HG03103 (cell line): ENCODE results near the gene TIMM29.

ENCODE experiments used
- ATAC-seq: cut with Tn5 transposase; IDR thresholded peaks from one replicate; pipeline ENCODE4 v1.9.1; 2021; ENCODE audit warnings: low read depth; ENCODE audit not compliant: unreplicated experiment

Gene TIMM29

DNA sequence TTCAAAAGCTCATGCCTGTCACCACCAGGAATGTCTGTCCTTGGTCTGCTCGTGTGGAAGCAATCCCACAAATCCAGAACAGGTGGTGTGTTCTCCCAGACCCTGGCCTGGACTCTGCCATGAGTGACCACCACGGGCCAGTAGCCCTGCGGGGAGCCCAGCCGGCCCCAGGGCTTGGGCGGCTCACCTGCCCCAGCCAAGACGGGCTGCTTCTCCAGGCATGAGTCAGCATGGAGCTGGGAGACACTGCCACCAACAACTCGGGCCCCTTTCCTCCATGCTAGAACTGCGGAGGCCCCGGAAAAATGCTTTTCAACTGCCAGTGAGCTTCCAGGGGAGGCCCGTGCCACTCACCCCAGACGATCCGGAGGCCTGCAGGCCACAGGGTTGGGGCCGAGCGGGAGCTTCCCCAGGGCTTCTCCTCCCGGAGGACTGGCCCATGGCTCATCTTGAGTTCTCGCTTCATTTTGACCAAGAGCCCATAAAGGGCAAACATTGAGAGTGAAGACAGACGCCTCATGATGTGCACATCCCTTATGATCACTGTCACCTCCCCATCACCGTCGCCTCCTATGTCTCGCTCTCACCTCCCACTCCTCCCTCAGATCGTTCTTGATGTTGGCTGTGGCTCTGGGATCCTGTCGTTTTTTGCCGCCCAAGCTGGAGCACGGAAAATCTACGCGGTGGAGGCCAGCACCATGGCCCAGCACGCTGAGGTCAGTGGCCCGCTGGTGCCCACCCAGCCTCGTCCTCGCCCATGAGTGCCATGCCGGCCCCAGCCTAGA is 16.8 kb upstream of the TIMM29 start:
- no peak for ATAC-seq

DNA sequence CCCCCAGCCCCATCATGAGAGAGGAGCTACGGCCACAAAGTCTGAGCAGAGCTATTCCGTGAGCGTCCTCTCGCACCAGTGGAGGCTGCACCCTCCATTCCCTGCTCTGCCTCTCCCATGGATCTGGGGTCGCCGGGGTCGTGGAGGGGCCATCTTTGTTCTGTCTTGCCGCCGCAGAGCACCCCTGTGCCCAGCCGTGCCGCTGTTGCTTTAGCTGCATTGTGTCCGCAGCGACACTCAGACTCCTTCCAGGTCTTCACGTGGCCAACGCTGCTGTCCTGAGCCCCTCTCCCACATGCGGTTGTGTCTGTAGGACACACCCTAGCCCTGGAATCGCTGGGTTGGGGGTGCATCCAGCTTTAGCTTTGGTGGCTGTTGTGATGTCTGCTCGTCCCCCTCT is 16.0 kb upstream of the TIMM29 start:
- ATAC-seq, result no peak

DNA sequence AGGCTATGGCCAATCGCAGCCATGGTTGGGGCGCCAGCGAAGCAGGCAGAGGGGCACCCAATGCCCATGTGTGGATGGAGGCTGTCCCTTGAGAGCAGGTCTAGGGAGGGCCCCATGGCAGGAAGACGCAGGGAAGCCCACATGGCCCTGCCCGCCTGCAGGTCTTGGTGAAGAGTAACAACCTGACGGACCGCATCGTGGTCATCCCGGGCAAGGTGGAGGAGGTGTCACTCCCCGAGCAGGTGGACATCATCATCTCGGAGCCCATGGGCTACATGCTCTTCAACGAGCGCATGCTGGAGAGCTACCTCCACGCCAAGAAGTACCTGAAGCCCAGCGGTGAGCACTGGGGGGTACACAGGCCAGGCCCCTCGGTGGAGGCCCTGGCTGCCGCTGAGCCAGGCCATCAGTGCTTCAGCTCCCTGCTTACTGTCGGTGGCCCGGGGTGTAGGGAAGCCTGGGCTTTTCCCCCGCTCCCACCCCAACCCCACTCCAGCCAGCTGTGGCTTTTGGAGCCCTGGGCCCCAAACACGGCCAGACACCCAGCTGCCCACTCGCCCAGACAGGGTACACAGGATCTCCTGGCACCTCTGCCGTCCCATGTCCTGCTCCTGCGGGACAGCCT is 14.8 kb upstream of the TIMM29 start:
- no peak for ATAC-seq

DNA sequence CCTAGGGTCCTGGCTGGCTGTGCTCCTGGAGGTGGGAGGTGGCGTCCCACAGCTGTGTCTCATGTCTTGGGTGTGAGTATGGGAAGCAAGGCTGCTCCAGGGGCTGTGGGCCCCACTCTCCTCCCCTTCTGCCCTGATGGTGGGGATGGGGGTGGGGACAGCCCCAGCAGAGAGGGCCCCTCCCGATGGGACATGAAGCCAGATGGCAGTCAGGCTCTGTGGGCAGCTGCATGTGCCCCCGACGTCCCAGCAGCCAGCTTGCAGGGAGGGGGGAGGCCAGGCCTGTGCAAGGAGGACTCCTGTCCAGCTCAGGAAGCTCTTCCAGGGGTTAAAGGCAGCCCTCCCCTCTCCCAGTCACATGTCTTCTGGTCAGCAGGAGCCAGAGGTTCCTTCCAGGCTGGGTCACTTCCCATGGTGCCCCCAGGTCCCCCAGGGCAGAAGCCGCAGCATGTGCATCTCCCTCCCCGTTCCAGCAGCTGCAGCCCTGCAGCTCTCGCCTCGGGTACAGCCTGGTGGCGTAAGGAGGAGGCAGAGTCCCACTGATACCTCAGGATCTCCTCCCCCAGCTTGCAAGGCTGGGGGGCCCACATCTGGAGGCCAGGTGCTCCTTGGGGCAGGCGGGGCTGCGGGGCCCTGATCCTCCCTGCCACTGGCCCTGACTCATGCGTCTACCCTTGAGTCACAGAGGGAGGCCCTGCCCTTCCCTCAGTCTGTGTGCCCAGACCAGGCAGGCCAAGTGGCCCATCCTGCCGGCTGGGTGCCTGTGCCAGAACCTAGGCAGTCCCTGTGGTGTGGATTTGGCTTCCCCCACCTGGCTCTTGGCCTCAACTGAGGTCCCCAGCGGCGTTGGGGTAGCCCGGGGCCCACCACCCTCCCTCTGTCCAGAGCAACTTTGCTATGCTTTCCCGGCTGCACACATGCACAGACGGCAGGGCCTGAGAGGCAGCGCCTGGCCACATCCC is 13.2 kb upstream of the TIMM29 start:
- no peak for ATAC-seq

DNA sequence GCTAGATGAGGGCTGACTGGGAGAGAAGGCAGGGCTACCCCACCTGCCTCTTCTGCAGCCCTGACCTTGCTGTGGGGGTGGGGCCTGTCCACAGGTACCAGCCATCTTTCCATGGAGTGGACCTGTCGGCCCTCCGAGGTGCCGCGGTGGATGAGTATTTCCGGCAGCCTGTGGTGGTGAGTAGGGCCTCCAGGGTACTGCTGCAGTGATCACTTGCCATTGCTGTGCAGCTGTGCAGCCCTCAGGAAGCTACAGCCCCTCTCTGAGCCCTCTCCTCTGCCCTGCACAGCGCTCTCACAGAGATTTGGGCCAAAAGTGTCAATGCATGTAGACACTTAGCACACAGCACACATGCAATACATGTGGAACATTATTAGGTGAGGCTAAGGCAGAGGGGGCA is 12.0 kb upstream of the TIMM29 start:
- ATAC-seq, result no peak

DNA sequence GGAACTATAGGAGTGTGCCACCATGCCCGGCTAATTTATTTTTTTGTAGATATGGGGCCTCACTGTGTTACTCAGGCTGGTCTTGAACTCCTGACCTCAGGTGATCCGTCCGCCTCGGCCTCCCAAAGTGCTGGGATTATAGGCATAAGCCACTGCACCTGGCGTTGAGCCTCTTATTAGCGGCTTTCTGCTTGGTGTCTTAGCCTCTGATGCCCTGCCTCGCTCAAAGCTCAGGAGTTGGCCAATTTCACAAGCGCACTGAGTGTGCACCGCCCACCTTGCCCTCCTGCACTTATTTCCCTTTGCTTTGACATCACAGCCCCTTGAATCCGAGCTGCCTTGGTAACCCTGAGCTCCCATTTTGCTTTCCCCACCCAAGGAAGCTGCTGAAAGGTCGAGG is 10.3 kb upstream of the TIMM29 start:
- ATAC-seq, result no peak

DNA sequence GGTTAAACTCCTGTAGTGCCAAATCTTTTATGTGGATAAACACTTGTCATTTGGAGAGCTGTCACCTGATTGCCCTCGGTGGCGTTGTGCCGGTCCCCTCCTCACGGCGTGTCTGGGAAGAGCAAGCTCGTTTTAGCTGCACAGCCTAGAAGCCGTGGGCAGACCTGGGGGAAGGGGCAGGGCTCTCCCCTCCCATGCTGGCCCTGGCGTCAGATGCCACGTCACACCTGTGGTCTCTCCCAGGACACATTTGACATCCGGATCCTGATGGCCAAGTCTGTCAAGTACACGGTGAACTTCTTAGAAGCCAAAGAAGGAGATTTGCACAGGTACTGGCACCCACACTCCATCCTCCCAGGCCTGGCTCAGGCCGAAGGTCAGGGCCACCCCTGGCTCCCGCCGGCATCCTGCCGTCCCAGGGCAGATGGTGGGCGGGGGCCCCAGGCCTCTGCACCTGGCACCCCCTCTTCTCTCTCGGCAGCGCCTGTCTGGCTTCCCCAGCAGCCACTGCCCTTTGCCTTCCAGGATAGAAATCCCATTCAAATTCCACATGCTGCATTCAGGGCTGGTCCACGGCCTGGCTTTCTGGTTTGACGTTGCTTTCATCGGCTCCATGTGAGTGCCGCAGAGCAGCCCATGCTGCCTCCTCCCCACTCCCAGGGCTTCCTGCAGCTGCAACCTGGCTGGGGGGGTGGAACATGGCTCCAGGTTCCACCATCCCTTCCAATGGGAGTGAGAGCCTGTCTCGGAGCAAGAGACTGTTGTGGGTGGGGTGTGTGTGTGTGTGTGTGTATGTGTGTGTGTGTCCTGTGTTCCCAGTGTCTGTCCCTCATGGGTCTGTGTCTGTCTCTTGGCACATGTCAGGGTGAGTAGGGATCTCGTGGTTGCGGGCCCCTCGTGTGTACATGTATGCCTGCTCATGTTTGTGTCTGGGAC is 9.0 kb upstream of the TIMM29 start:
- ATAC-seq, result no peak

DNA sequence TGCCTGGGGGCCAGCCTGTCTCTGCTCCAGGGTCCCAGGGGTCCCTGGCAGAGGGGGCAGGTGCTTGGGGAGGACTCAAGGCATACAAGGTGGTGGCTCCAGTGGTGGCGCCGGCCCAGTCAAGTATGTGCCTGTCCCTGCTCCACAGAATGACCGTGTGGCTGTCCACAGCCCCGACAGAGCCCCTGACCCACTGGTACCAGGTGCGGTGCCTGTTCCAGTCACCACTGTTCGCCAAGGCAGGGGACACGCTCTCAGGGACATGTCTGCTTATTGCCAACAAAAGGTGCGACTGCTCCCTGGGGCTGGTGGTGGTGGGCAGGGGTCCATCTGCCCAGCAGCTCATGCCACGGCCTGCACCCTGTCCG is 8.3 kb upstream of the TIMM29 start:
- ATAC-seq, result no peak

DNA sequence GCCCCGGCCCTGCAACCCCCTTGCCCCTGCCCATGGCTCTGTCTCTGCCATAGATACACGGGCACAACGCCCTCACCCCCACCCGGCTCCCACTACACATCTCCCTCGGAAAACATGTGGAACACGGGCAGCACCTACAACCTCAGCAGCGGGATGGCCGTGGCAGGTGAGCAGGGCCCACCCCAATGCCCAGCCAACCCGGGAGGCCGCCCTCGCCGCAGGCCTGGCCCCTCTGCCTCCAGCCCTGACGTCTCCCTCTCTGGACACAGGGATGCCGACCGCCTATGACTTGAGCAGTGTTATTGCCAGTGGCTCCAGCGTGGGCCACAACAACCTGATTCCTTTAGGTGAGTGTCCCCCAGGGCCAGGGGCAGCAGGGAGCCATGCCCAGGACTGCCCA is 7.8 kb upstream of the TIMM29 start:
- no peak for ATAC-seq

DNA sequence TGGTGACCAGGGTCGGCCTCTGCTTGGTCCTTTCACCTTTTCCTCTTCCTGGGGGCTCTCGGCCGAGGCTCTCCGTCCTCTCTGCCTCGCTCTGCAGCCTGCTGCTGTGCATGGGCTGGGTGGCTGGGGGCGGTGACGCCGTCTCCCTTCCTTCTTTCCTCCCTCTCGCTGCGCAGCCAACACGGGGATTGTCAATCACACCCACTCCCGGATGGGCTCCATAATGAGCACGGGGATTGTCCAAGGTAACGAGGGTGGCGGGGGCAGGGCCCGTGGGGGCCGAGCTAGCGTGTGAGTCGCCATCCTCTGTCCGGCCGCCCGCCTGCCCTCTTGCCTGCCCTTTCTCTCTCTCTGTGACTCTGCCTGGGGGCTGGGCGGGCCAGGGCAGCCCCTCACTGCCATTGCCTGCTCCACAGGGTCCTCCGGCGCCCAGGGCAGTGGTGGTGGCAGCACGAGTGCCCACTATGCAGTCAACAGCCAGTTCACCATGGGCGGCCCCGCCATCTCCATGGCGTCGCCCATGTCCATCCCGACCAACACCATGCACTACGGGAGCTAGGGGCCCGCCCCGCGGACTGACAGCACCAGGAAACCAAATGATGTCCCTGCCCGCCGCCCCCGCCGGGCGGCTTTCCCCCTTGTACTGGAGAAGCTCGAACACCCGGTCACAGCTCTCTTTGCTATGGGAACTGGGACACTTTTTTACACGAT is 7.3 kb upstream of the TIMM29 start:
- no peak for ATAC-seq

DNA sequence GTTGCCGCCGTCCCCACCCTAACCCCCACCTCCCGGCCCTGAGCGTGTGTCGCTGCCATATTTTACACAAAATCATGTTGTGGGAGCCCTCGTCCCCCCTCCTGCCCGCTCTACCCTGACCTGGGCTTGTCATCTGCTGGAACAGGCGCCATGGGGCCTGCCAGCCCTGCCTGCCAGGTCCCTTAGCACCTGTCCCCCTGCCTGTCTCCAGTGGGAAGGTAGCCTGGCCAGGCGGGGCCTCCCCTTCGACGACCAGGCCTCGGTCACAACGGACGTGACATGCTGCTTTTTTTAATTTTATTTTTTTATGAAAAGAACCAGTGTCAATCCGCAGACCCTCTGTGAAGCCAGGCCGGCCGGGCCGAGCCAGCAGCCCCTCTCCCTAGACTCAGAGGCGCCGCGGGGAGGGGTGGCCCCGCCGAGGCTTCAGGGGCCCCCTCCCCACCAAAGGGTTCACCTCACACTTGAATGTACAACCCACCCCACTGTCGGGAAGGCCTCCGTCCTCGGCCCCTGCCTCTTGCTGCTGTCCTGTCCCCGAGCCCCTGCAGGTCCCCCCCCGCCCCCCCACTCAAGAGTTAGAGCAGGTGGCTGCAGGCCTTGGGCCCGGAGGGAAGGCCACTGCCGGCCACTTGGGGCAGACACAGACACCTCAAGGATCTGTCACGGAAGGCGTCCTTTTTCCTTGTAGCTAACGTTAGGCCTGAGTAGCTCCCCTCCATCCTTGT is 6.5 kb upstream of the TIMM29 start:
- no peak for ATAC-seq

DNA sequence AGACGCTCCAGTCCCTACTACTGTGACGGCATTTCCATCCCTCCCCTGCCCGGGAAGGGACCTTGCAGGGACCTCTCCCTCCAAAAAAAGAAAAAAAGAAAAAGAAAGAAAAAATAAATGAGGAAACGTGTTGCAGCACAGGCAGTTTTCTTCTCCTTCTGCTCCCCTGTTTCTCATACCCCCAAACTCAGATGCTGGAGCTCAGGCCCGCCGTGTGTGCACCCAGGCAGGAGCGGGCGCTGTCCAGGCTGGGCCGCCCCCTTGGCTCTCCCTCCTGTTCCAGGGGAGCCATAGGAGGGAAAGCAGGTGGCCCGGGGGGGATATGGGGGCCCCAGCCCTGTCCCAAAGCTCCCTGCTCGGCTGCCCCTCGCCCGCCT is 6.0 kb upstream of the TIMM29 start:
- no peak for ATAC-seq

DNA sequence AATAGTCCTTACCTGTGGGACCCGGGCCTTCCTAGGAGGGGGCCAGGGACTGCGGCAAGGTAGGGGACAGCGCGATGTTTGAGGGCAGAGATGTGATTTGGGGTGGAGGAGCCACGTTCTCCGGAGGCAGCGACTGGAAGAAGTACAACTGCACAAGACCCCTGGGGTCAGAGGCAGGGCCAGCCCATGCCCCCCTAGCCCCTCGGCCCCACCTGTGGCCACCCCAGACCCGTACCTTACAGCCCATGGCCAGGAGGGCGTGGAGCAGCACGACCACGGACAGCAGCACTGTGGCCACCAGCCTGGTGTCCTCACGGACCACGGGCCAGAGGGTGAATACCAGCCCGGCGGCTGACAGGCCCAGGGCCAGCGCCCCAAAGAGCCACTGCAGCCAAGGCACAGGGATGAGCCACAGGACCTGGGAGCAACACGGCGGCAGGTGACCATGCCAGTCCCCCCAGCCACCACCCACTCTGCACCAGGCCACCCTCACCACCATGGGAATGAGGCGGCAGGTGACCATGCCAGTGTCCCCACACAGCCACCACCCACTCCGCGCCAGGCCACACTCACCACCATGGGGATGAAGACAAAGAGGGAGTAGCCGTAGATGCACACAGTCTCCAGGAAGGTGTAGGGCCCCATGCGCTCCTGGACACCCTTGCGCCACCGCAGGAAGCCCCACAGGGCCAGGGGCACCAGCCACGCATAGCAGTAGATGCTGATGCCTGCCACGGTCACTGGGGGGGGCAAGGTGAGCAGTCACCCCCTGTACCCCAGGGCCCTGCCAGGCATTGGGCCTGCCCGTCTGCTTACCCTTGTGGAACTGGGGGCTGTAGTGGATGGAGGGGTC is 5.1 kb upstream of the TIMM29 start:
- ATAC-seq, result no peak

DNA sequence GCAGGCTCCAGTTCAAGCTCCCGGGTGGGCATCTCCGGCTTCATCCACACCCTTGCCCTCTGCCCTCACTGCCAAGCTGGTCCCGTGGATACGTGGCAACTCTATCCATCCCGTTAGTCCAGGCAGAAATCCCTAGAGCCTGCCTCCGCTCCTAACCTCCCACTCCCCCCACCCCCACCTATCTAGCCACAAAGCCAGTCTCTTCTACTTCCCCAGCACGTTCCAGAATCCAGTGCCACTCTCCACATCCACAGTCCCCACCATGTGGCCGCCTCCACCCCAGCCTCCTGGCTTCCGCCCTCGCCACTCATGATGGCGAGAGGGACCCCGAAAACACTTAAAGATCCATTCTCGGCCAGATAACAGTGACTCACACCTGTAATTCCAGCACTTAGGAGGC is 4.0 kb upstream of the TIMM29 start:
- no peak for ATAC-seq

DNA sequence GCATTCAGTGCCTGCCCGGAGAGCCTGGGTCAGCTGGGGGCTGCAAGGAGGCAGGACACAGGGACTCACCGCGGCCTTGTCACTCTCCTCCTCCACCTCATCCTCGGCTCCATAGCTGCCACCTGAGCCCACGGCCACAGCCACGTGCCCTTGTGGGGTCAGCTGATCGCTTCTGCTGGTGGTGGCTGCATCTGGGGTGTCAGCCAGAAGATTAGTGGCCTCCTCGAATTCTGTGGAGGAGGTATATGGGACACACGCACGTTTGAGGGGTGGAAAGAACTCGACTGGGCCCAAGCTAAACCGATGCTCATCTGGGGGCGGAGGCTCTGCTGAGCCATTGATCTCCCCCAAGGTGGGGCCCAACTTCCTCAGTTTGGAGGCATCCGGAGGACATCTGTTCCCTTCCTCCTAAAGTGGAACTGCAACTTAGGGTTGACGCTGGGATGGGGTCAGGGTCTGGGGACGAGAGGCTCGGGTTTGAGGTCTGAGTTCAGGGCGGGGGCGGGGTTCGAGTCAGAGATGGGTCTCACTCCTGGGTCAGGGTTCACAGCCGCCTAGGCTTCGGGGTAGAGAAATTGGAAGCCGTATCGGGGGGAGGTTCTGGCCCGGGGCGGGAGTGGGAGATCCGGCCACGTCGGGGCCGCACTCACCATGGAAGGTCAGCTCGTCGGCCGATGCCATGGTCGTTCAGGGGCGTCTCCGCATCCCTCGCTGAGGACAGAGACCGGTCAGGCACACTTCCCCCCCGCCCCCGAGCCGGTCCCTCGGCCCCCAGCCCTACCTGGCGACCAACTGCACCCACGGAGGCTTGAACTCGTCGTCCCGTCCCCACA is 665 bp upstream of the TIMM29 start:
- ATAC-seq, result no peak

DNA sequence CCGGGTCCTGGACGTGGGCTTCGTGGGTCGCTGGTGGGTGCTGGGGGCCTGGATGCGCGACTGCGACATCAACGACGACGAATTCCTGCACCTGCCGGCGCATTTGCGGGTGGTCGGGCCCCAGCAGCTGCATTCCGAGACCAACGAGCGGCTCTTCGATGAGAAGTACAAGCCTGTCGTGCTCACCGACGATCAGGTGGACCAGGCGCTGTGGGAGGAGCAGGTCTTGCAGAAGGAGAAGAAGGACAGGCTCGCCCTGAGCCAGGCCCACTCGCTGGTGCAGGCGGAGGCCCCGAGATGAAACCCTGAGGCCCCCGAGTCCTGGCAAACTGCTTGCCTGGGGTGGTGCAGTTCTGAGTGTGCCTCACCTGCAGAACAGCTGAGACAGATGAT is 787 bp downstream of the TIMM29 start:
- ATAC-seq, result no peak

DNA sequence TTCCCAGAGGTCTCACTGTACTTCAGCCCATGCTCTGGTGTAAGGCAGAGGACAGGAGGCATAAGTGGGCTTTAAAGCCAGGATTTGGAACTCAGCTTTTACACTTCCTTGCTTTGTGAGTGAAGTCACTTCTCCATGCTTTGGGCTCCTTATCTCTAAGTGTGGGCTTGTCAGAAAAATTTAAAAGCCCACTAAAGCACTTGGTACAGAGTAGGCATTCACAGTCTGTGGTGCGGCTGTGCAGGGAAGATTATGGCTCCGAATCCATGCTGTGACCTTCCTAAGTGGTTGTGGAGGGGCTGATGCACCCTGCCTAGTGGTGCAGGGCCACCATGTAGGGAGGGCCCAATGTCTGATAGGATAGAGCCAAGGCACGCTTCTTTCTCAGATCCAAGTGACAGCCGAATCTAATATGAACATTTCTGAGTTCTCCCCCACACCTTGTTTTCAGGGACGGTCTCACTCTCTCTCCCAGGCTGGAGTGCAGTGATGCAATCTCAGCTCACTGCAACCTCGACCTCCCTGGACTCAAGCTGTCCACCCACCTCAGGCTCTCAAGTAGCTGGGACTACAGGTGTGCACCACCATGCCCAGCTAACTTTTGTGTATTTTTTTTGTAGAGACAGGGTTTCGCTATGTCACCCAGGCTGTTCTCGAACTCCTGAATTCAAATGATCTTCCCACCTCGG is 6.9 kb downstream of the TIMM29 start:
- ATAC-seq, result no peak
